Right ventricle myocardium inferior (tissue), 1 donor: Measurements from ENCODE around the gene FABP6. TPM values are rescaled to one million over a fixed set of nuclear protein-coding genes. Genes with fewer than 3 reads are reported as not detected.

ENCODE experiments used
- ATAC-seq: fragments of 200-7000 bp; cut with Tn5 transposase; one replicate; pipeline ENCODE4 v1.9.1; 2020; ENCODE audit warnings: mild to moderate bottlenecking, moderate library complexity
- DNase-seq: peaks from one replicate; pipeline ENCODE4 v3.0.0; 2021; ENCODE audit errors: missing footprints
- intact Hi-C: fragments of 100-400 bp; cut with DNase I; formaldehyde crosslinking; loops from one replicate; pipeline ENCODE4 v1.11.0; 2022
- total RNA-seq: library from RNA; stranded (reverse); fragmentation: NEBNext Ultra II Directional; extraction: Animal tissue kit (Norgen Biotek cat#: 25700); gene quantifications from one replicate; pipeline ENCODE4 v1.2.1, GENCODE V29; 2021
- donor health status: DM: no; HTN: yes; CAD: no; lungs with severe emphysema.

The FABP6 gene
- total RNA-seq, 1 donor from 2014 or later: 3.5 TPM

DNA sequence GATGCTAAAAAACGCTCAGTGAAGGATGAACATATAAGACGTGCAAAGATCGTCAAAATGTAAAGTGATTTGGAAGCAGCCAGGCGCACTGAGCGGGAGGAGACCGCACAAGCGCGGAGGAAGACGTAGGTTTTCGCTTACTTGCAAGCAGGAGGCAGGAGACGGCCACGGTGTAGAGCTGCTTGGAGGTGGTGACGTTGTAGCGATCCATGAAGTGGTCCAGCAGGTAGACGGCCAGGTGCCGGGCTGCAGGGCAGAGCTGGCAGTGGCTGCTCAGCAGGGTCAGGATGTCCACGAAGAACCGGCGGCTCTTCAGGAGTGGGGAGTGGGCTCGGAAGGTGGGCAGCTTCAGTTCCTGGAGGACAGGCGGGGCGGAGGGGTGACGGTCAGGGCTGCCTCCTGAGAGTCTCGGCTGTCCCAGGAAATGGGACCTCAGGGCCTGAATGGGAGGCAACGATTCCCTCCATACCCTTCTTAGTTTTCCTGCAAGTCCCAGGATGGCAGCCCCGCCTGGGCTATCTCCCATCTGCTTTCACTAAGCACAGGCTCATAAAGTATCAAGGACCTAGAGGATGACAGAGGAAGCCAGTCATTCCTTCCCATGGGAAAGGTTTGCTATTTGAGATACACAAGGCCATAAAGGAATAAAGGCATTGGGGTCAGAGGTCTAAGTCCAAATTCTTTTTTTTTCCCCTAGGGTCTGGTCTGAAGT is 51.2 kb downstream of the FABP6 start:
- ATAC-seq (no peak), DNase-seq (no peak)
- intact Hi-C loops: no loop called here

DNA sequence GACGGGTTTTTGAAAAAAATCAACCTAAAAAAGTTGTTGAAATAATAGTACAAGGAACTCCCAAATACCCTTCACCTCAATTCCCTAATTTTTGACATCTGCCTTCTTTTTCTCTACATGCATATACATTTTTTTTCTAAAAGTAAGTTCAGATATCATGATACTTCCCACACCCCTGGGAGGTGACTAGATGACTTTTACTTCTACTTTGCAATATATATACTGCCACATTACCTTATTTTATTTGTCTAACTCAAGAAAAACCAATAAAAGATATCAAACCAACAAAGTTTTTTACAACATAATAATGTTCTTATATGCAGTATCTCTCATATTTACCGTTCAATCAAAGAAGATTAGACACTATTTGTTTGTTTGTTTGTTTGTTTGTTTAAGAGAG is 52.0 kb downstream of the FABP6 start:
- ATAC-seq: no peak
- no peak for DNase-seq
- intact Hi-C loops: no loop called here

GRCh38 chr5:160284291-160284873 is 55.1 kb downstream of the FABP6 start:
- DNase-seq: no peak
- ATAC-seq: no peak
- intact Hi-C loops: no loop called here

GRCh38 chr5:160285316-160285715 is 56.0 kb downstream of the FABP6 start:
- intact Hi-C loops: no loop called here
- ATAC-seq: no peak

GRCh38 chr5:160286947-160287346 is 57.6 kb downstream of the FABP6 start:
- DNase-seq: no peak
- ATAC-seq: no peak
- intact Hi-C loops: loop anchor here (2.0 kb wide), 1 partner anchor 18 kb away; no protein-coding TSS in a partner anchor

More at GRCh38 chr5:160285316-160285715, 56.0 kb downstream of the FABP6 start:
- no peak for DNase-seq

DNA sequence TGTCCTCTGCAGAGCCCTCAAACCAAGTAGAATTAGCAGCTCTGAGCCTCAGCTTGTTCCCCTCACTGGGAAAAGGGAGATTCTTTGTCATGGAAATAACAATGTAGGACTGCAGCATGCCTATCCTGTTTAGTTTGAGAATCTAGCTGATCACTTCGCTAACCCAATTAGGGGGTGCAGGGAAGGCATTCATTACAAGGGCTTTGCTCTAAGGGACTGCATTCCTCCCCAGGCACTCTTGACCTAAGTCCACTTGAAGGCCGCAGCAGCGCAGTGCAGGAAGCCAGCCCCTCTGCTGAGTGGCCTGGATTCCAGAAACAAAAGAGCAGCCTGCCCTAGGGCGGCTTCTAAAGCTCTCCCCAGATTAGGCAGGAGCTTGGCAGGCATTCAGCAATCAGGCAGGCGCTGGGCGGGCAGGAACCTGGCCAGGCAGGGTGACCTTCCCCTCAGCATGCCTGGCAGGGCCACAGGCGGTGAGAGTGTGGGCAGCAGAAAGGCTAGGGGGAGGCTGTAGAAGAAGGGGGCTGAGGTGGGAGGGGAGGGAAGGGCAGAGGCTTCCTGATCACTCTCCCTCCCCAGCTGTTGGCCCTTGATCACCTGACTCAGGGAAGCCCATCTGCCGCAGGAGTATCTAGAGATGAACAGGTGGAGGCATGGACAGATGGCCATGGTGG is 58.2 kb downstream of the FABP6 start:
- ATAC-seq: peak; percentile 95
- intact Hi-C loops: loop anchor here (2.0 kb wide), 1 partner anchor 19 kb away; no protein-coding TSS in a partner anchor

More for the DNA sequence above, 58.2 kb downstream of the FABP6 start:
- peak; percentile 82 for DNase-seq

Other genes starting within 250 kb of the FABP6 start
- gene TTC1, start 220.4 kb upstream of the FABP6 start, total RNA-seq: 114 TPM
- gene PWWP2A, start 110.1 kb upstream of the FABP6 start, total RNA-seq: 13.2 TPM
- 10.2 TPM for gene CCNJL, start 83.1 kb downstream of the FABP6 start, total RNA-seq
- gene C1QTNF2, start 141.1 kb downstream of the FABP6 start, total RNA-seq: 1.5 TPM
- 4.2 TPM for gene FAM200C, start 170.5 kb downstream of the FABP6 start, total RNA-seq
- gene SLU7, start 189.6 kb downstream of the FABP6 start, total RNA-seq: 46.9 TPM
- gene PTTG1, start 192.3 kb downstream of the FABP6 start, total RNA-seq: 1.4 TPM